HepG2 (cell line): Measurements from ENCODE around the gene CRIM1. TPM values are rescaled to one million over a fixed set of nuclear protein-coding genes. Genes with fewer than 3 reads are reported as not detected.

Experiments
- ATAC-seq: fragments of 200-7000 bp; cut with Tn5 transposase; 3 replicates; pipeline ENCODE4 v1.9.1; 2020; ENCODE audit warnings: mild to moderate bottlenecking, moderate library complexity
- BruUV-seq: library from RNA; stranded (reverse); fragments of 400-500 nt; replicated peaks from 2 replicates; lab custom pipeline; 2021; lab: Mats Ljungman, UMichigan
- CTCF ChIA-PET: fragments of 300-600 bp; formaldehyde crosslinking; extraction: SDS; loops from one replicate; lab custom pipeline; 2021; ENCODE audit warnings: low total read pairs, inconsistent platforms, low intra/inter-chr PET ratio; lab: Yijun Ruan, JAX
- POLR2A ChIA-PET: fragments of 350-600 bp; sonication (Branson Sonifier 250); formaldehyde crosslinking; loops from one replicate; lab custom pipeline; 2020; ENCODE audit warnings: antibody characterized with exemption, inconsistent platforms; lab: Yijun Ruan, JAX
- DNase-seq: peaks from one replicate; pipeline ENCODE4 v3.0.0-alpha.2; 2015; ENCODE audit warnings: low spot score
- FAIRE-seq: peaks from 3 replicates; lab custom pipeline; 2011; peaks lifted over from hg19 to GRCh38; lab: Jason Lieb, UNC
- H2AFZ ChIP-seq: one replicate; pipeline ENCODE4 v1.6.1; 2011; ENCODE audit warnings: low read length, inconsistent platforms
- H3K27ac ChIP-seq: fragments of 300-600 bp; 3 replicates; pipeline ENCODE4 v1.8.0; 2011; ENCODE audit warnings: mixed run types, mild to moderate bottlenecking, mixed read lengths, low read length, inconsistent platforms; ENCODE audit not compliant: insufficient read depth; ENCODE audit errors: extremely low read length
- H3K27me3 ChIP-seq, 2 experiments: fragments of 200-600 bp in 1 of 2; 2 replicates in 1 of 2; 3 replicates in 1 of 2; pipeline versions ENCODE4 v1.6.0 to v1.8.0; 2011; ENCODE audit warnings: low read length in 2 of 2, mild to moderate bottlenecking in 2 of 2, moderate library complexity in 2 of 2, inconsistent platforms in 1 of 2; ENCODE audit not compliant: insufficient read depth in 2 of 2, control insufficient read depth in 1 of 2
- H3K36me3 ChIP-seq, 2 experiments: fragments of 200-600 bp in 1 of 2; replicated peaks in 1 of 2; 2 replicates in 1 of 2; 3 replicates in 1 of 2; pipeline versions ENCODE4 v1.5.1 to v1.8.0; 2011; ENCODE audit warnings: low read length in 2 of 2, inconsistent platforms in 1 of 2; ENCODE audit not compliant: insufficient read depth in 2 of 2, control insufficient read depth in 1 of 2
- H3K4me1 ChIP-seq: 2 replicates; pipeline ENCODE4 v1.5.1; 2012; ENCODE audit warnings: low read length, inconsistent platforms; ENCODE audit not compliant: insufficient read depth
- H3K4me2 ChIP-seq: 2 replicates; pipeline ENCODE4 v1.6.0; 2011; ENCODE audit warnings: low read depth, low read length, inconsistent platforms
- H3K4me3 ChIP-seq, 3 experiments: fragments of 200-600 bp in 1 of 3; sonication (generic), shearing (Covaris generic) in 1 of 3; replicated peaks in 1 of 3; 2 replicates each; pipeline ENCODE4 v1.5.1; 2011 to 2016; ENCODE audit warnings: low read length in 3 of 3, inconsistent platforms in 2 of 3, low read depth in 2 of 3, mild to moderate bottlenecking in 2 of 3, control low read depth in 1 of 3, mixed read lengths in 1 of 3; ENCODE audit not compliant: insufficient read depth in 1 of 3
- H3K79me2 ChIP-seq: one replicate; pipeline ENCODE4 v1.6.1; 2011; ENCODE audit warnings: low read length, inconsistent platforms; ENCODE audit not compliant: insufficient read depth
- H3K9ac ChIP-seq: 2 replicates; pipeline ENCODE4 v1.6.0; 2011; ENCODE audit warnings: mild to moderate bottlenecking, low read depth, low read length, inconsistent platforms; ENCODE audit not compliant: insufficient read depth
- H3K9me3 ChIP-seq: 2 replicates; pipeline ENCODE4 v1.5.1; 2012; ENCODE audit warnings: mild to moderate bottlenecking, low read length
- H4K20me1 ChIP-seq: 2 replicates; pipeline ENCODE4 v1.6.0; 2011; ENCODE audit warnings: inconsistent platforms, mild to moderate bottlenecking, low read length, moderate library complexity; ENCODE audit not compliant: insufficient read depth
- EEA1 ChIP-seq: sonication (generic); formaldehyde crosslinking; IDR thresholded peaks from 2 replicates; pipeline ENCODE4 v1.5.1; 2020; ENCODE audit warnings: mild to moderate bottlenecking, missing genetic modification reagents, borderline replicate concordance
- HMGA1 ChIP-seq: sonication (generic); formaldehyde crosslinking; conservative IDR thresholded peaks from 2 replicates; pipeline ENCODE4 v1.4.0; 2020; ENCODE audit warnings: missing genetic modification reagents
- JDP2 ChIP-seq: sonication (generic); formaldehyde crosslinking; IDR thresholded peaks from 2 replicates; pipeline ENCODE4 v1.8.1; 2022; ENCODE audit warnings: missing genetic modification reagents, borderline replicate concordance
- RFXANK ChIP-seq: IDR thresholded peaks from 2 replicates; pipeline ENCODE4 v1.6.1; 2016
- STAG1 ChIP-seq: sonication (generic); formaldehyde crosslinking; IDR thresholded peaks from 2 replicates; pipeline ENCODE4 v1.4.0; 2020; ENCODE audit warnings: missing genetic modification reagents
- ZNF232 ChIP-seq: sonication (generic); formaldehyde crosslinking; IDR thresholded peaks from 2 replicates; pipeline ENCODE4 v1.4.0; 2020; ENCODE audit warnings: missing genetic modification reagents, borderline replicate concordance
- ZNF709 ChIP-seq: sonication (generic); formaldehyde crosslinking; IDR thresholded peaks from 2 replicates; pipeline ENCODE4 v1.5.0; 2020; ENCODE audit warnings: mild to moderate bottlenecking, missing genetic modification reagents
- ZSCAN29 ChIP-seq: sonication (generic); formaldehyde crosslinking; conservative IDR thresholded peaks from 2 replicates; pipeline ENCODE4 v1.4.0; 2020; ENCODE audit warnings: mild to moderate bottlenecking, missing genetic modification reagents
- WGBS: methylation state at CpG from one replicate; pipeline ENCODE4 v1.1.6; 2017; ENCODE audit warnings: low lambda C conversion rate; 5-methylcytosine and 5-hydroxymethylcytosine counted together
- in situ Hi-C: cut with HindIII; loops from 2 replicates; pipeline ENCODE4 v1.10.0; 2017; ENCODE audit warnings: low pct_unique_long_range_greater_than_20kb; ENCODE audit not compliant: extremely low pct_ligation_motif_present
- intact Hi-C: fragments of 100-400 bp; cut with micrococcal nuclease; formaldehyde crosslinking; loops from one replicate; pipeline ENCODE4 v1.10.0; 2022; ENCODE audit not compliant: unreplicated experiment
- polyA plus RNA-seq, 8 experiments: library from polyadenylated mRNA; depleted of rRNA in 3 of 8; stranded (reverse) in 7 of 8; unstranded in 1 of 8; fragments of >200 nt; fragmentation: Illumina TruSeq in 4 of 8; extraction: Trizol in 4 of 8; gene quantifications; 2 replicates each; pipeline versions ENCODE4 v1.2.1 to v1.2.3, GENCODE V29; 2011 to 2016; ENCODE audit warnings: low read depth in 4 of 8, missing spikeins in 1 of 8, mixed read lengths in 1 of 8; ENCODE audit not compliant: insufficient read depth in 1 of 8
- total RNA-seq, 5 experiments: library from RNA; depleted of rRNA; stranded (reverse); fragments of >200 nt; fragmentation: Illumina TruSeq; extraction: Trizol; gene quantifications; 2 replicates each; pipeline ENCODE4 v1.2.3, GENCODE V29; 2016; ENCODE audit warnings: low read depth in 1 of 5
- TF ChIP-seq, protein P1 (sequence below): sonication (generic); formaldehyde crosslinking; IDR thresholded peaks from 2 replicates; pipeline ENCODE4 v1.4.0; 2020; ENCODE audit warnings: low read depth, mild to moderate bottlenecking, missing genetic modification reagents
- TF ChIP-seq, protein P2 (sequence below): sonication (generic); formaldehyde crosslinking; IDR thresholded peaks from 2 replicates; pipeline ENCODE4 v1.4.0; 2020; ENCODE audit warnings: missing genetic modification reagents

CRIM1 gene
- total and polyA plus RNA-seq, 2 of the 13 experiments (the other 11 are each of a cell fraction or from before 2014, with no cell fraction given): 39.1 to 69.9 TPM

DNA sequence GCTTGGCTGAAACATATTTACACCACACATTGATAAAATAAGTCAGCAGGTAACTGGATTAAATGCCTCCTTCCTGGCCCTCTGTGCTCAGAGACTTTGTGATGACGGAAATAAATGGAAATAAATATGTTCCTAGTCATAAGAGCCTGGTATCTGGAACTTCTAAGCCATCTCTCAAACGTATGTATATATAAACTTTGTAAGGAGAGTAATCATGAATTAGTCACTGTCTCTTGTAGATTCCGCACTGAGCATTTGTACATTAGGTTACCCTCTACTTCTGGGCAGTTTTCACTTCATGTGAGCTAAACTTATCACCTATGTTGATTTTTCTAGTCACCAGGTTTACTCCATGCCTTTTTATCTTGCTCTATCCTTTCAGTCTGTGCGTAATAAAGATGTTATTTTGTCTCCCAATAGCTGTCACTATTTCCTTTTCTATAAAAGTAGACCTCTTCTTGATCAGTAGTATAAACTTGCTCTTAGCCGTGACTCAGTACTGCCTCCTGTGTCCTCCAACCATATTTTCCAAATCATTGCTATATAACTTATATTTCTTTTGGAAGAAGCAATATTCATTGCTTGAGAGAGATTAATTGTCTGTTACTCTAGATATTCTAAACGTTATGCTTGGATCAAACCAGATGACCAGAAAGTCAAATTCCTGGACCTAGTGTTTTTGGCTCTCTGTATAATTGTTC is 189.2 kb downstream of the CRIM1 start:
- Histone ChIP-seq H3K36me3 (peaks cover 23 to 76% of the 10 kb centered on the region in 2 experiments), H3K27ac (no peak overlapping the region), H3K4me3 (no peak overlapping the region), H3K27me3 (no peaks in the 10 kb centered on the region), H4K20me1 (no peaks in the 10 kb centered on the region), H3K4me1 (no peaks in the 10 kb centered on the region)
- TF ChIP-seq STAG1 (0 out of 2 replicates have a peak, but pooled peaks have one; percentile 11), ZNF232 (no peak)
- TF ChIP-seq, all 625 proteins: peak for 1
- ATAC-seq (peak; percentile 32; the same call in 1 of the 3 replicates), FAIRE-seq (no peak), DNase-seq (no peak)
- ChIA-PET POLR2A (no interaction called here), CTCF (no interaction called here)
- Histone ChIP-seq H3K9ac (no peak overlapping the region), H2AFZ (no peak overlapping the region), H3K79me2 (no peaks in the 10 kb centered on the region), H3K9me3 (no peaks in the 10 kb centered on the region), H3K4me2 (no peak overlapping the region)
- 94% methylated on average over 6 of the region's 6 CpGs for WGBS
- in situ Hi-C loops (loop anchor here (10.0 kb wide), 1 partner anchor 120 kb away; no protein-coding TSS in a partner anchor), intact Hi-C loops (loop anchor here (5.0 kb wide), 1 partner anchor 118 kb away; no protein-coding TSS in a partner anchor)
- BruUV-seq: no TSS peak

DNA sequence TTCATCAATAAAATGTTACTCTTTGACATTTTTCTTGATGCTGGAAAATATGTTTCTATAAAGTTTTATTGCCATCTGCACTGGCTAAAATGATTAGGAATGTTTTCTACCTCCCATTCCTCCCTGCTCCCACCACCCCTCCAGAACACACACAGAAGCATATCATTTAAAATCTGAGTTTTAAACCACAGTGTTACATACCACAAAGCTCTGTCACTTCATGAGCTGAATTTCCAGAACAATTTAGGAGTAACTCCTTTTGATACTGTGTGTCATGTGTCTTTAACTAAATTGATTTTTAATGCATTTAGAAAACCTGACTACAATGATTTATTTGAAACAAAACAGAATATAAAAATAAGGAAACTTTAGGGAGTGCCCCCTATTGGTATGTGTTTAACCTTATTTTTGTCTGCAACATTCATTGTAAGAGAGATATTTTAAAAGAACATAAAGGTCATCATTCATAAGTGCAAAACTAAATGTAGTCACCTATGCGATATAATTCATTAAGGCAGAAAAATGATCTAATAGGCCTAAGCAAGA is 190.4 kb downstream of the CRIM1 start:
- POLR2A ChIA-PET: no interaction called here
- Histone ChIP-seq H3K9me3 (no peaks in the 10 kb centered on the region), H3K4me1 (no peaks in the 10 kb centered on the region), H3K27me3 (no peaks in the 10 kb centered on the region), H3K9ac (no peak overlapping the region), H3K27ac (no peak overlapping the region), H3K79me2 (no peaks in the 10 kb centered on the region), H3K4me2 (no peak overlapping the region), H4K20me1 (no peaks in the 10 kb centered on the region), H2AFZ (no peak overlapping the region), H3K36me3 (peaks cover 22 to 72% of the 10 kb centered on the region in 2 experiments), H3K4me3 (no peak overlapping the region)
- ATAC-seq (no peak), DNase-seq (no peak), FAIRE-seq (no peak)
- intact Hi-C loops: loop anchor here (1.0 to 5.0 kb wide), 2 partner anchors 116 to 194 kb away; no protein-coding TSS in a partner anchor
- CTCF ChIA-PET: no interaction called here
- 28% methylated on average over 1 of the region's 1 CpG for WGBS
- in situ Hi-C loops: loop anchor here (10.0 kb wide), 1 partner anchor 119 kb away; no protein-coding TSS in a partner anchor
- no TSS peak for BruUV-seq
- TF ChIP-seq RFXANK (CRISPR knock-in tag) (no peak), EEA1 (CRISPR knock-in tag) (no peak), ZSCAN29 (no peak), ZNF709 (CRISPR knock-in tag) (no peak), JDP2 (CRISPR knock-in tag) (no peak), HMGA1 (CRISPR knock-in tag) (no peak)
- TF ChIP-seq, protein P1, sequence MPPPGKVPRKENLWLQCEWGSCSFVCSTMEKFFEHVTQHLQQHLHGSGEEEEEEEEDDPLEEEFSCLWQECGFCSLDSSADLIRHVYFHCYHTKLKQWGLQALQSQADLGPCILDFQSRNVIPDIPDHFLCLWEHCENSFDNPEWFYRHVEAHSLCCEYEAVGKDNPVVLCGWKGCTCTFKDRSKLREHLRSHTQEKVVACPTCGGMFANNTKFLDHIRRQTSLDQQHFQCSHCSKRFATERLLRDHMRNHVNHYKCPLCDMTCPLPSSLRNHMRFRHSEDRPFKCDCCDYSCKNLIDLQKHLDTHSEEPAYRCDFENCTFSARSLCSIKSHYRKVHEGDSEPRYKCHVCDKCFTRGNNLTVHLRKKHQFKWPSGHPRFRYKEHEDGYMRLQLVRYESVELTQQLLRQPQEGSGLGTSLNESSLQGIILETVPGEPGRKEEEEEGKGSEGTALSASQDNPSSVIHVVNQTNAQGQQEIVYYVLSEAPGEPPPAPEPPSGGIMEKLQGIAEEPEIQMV: no peak
- TF ChIP-seq, protein P2, sequence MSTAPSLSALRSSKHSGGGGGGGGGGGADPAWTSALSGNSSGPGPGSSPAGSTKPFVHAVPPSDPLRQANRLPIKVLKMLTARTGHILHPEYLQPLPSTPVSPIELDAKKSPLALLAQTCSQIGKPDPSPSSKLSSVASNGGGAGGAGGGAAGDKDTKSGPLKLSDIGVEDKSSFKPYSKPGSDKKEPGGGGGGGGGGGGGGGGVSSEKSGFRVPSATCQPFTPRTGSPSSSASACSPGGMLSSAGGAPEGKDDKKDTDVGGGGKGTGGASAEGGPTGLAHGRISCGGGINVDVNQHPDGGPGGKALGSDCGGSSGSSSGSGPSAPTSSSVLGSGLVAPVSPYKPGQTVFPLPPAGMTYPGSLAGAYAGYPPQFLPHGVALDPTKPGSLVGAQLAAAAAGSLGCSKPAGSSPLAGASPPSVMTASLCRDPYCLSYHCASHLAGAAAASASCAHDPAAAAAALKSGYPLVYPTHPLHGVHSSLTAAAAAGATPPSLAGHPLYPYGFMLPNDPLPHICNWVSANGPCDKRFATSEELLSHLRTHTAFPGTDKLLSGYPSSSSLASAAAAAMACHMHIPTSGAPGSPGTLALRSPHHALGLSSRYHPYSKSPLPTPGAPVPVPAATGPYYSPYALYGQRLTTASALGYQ: no peak
